Measurements from ENCODE around the gene PACRG. TPM values are rescaled to one million over a fixed set of nuclear protein-coding genes. Genes with fewer than 3 reads are reported as not detected.

PACRG gene
- total RNA-seq, 4 donors from 2014 or later = 0.29 to 1.6 (median 0.61) TPM

- no peaks in the 10 kb centered on the region for H3K36me3 ChIP-seq
- peaks cover 28 to 33% of the 10 kb centered on the region in 2 donors for H3K4me1 ChIP-seq
- TF ChIP-seq POLR2A (IDR thresholded peaks at IDR 0.05) = no peak
- TF ChIP-seq, protein P1, sequence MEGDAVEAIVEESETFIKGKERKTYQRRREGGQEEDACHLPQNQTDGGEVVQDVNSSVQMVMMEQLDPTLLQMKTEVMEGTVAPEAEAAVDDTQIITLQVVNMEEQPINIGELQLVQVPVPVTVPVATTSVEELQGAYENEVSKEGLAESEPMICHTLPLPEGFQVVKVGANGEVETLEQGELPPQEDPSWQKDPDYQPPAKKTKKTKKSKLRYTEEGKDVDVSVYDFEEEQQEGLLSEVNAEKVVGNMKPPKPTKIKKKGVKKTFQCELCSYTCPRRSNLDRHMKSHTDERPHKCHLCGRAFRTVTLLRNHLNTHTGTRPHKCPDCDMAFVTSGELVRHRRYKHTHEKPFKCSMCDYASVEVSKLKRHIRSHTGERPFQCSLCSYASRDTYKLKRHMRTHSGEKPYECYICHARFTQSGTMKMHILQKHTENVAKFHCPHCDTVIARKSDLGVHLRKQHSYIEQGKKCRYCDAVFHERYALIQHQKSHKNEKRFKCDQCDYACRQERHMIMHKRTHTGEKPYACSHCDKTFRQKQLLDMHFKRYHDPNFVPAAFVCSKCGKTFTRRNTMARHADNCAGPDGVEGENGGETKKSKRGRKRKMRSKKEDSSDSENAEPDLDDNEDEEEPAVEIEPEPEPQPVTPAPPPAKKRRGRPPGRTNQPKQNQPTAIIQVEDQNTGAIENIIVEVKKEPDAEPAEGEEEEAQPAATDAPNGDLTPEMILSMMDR (IDR thresholded peaks at IDR 0.05 in 4 of 5, conservative IDR thresholded peaks at IDR 0.05 in 1 of 5) = no peak
- H3K9me3 ChIP-seq = no peaks in the 10 kb centered on the region
- no peak overlapping the region for H3K4me3 ChIP-seq
- ATAC-seq (peak in 1 of 2 donors; percentile 37), DNase-seq (no peak)
- no peaks in the 10 kb centered on the region for H3K27me3 ChIP-seq
- intact Hi-C loops (cut with DNase I; ENCODE audit: low total_unique reads) = no loop called here
- peak overlapping the region in 1 of 4 donors; percentile 31 for H3K27ac ChIP-seq
- in situ Hi-C loops (cut with MboI; ENCODE audit: low sequenced_read_pairs in 4 of 4) = no loop called here
These were observed 597.1 kb downstream of the PACRG start for GRCh38 chr6:163324688-163325389.

DNA sequence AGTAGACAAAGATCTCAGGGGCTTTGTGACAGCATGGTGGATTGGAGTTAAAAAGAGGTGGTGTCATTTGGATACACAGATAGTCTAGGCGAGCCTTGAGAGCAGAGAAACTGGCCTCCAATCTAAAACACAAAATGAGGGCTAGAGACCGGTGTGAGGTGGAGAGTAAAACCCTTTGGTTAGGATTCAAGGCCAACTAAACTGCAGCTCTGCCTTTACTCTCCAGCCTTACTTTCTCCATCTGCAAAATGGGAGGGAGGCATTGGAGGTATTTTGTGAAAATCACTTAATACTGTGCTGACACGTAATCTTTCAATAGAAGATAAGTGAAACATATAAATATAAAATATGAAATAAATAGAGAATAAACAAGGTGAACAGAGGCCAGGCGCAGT is 597.6 kb downstream of the PACRG start:
- H3K27ac ChIP-seq = peak overlapping the region in 1 of 4 donors; percentile 31
- intact Hi-C loops (cut with DNase I; ENCODE audit: low total_unique reads) (no loop called here), in situ Hi-C loops (cut with MboI; ENCODE audit: low sequenced_read_pairs in 4 of 4) (no loop called here)
- DNase-seq = no peak
- no peaks in the 10 kb centered on the region for H3K9me3 ChIP-seq
- no peaks in the 10 kb centered on the region for H3K27me3 ChIP-seq
- ATAC-seq = no peak
- H3K4me1 ChIP-seq = peaks cover 27% of the 10 kb centered on the region in 2 donors
- H3K4me3 ChIP-seq = no peak overlapping the region
- no peaks in the 10 kb centered on the region for H3K36me3 ChIP-seq
- TF ChIP-seq, protein P1 (IDR thresholded peaks at IDR 0.05 in 4 of 5, conservative IDR thresholded peaks at IDR 0.05 in 1 of 5) = no peak
- no peak for TF ChIP-seq POLR2A (IDR thresholded peaks at IDR 0.05)

GRCh38 chr6:163327165-163327880 is 599.5 kb downstream of the PACRG start:
- in situ Hi-C loops (cut with MboI; ENCODE audit: low sequenced_read_pairs in 4 of 4) (no loop called here), intact Hi-C loops (cut with DNase I; ENCODE audit: low total_unique reads) (no loop called here)

GRCh38 chr6:163327921-163328320 is 600.1 kb downstream of the PACRG start:
- in situ Hi-C loops (cut with MboI; ENCODE audit: low sequenced_read_pairs in 4 of 4) (no loop called here), intact Hi-C loops (cut with DNase I; ENCODE audit: low total_unique reads) (no loop called here)
- peaks cover 24 to 25% of the 10 kb centered on the region in 2 donors for H3K4me1 ChIP-seq
- no peaks in the 10 kb centered on the region for H3K27me3 ChIP-seq
- no peaks in the 10 kb centered on the region for H3K9me3 ChIP-seq
- no peak for TF ChIP-seq POLR2A (IDR thresholded peaks at IDR 0.05)
- TF ChIP-seq, protein P1 (IDR thresholded peaks at IDR 0.05 in 4 of 5, conservative IDR thresholded peaks at IDR 0.05 in 1 of 5) = no peak
- DNase-seq (no peak), ATAC-seq (no peak)
- no peak overlapping the region for H3K4me3 ChIP-seq
- H3K36me3 ChIP-seq = no peaks in the 10 kb centered on the region
- H3K27ac ChIP-seq = no peak overlapping the region

More at GRCh38 chr6:163327165-163327880, 599.5 kb downstream of the PACRG start:
- Histone ChIP-seq H3K9me3 (no peaks in the 10 kb centered on the region), H3K27me3 (no peaks in the 10 kb centered on the region), H3K36me3 (no peaks in the 10 kb centered on the region), H3K27ac (no peak overlapping the region), H3K4me1 (peaks cover 18 to 19% of the 10 kb centered on the region in 2 donors), H3K4me3 (no peak overlapping the region)
- DNase-seq = no peak
- TF ChIP-seq, protein P1 (IDR thresholded peaks at IDR 0.05 in 4 of 5, conservative IDR thresholded peaks at IDR 0.05 in 1 of 5) = no peak
- TF ChIP-seq POLR2A (IDR thresholded peaks at IDR 0.05) = no peak
- no peak for ATAC-seq

Data from gastrocnemius medialis (tissue), 4 donors.